HepG2 (cell line): ENCODE data around the gene PIN4. TPM values are rescaled to one million over a fixed set of nuclear protein-coding genes. Genes with fewer than 3 reads are reported as not detected.
"Not testable (repeated sequence)": the region's sequence is repeated elsewhere in the genome, so short reads cannot be mapped to it uniquely, and the experiment has no call there.

ENCODE experiments used
- ATAC-seq: fragments of 200-7000 bp; cut with Tn5 transposase; 3 replicates; pipeline ENCODE4 v1.9.1; 2020; ENCODE audit warnings: mild to moderate bottlenecking, moderate library complexity
- BruUV-seq: library from RNA; stranded (reverse); fragments of 400-500 nt; replicated peaks from 2 replicates; lab custom pipeline; 2021; lab: Mats Ljungman, UMichigan
- CTCF ChIA-PET: fragments of 300-600 bp; formaldehyde crosslinking; extraction: SDS; loops from one replicate; lab custom pipeline; 2021; ENCODE audit warnings: low total read pairs, inconsistent platforms, low intra/inter-chr PET ratio; lab: Yijun Ruan, JAX
- POLR2A ChIA-PET: fragments of 350-600 bp; sonication (Branson Sonifier 250); formaldehyde crosslinking; loops from one replicate; lab custom pipeline; 2020; ENCODE audit warnings: antibody characterized with exemption, inconsistent platforms; lab: Yijun Ruan, JAX
- DNase-seq: peaks from one replicate; pipeline ENCODE4 v3.0.0-alpha.2; 2015; ENCODE audit warnings: low spot score
- FAIRE-seq: peaks from 3 replicates; lab custom pipeline; 2011; peaks lifted over from hg19 to GRCh38; lab: Jason Lieb, UNC
- H2AFZ ChIP-seq: one replicate; pipeline ENCODE4 v1.6.1; 2011; ENCODE audit warnings: low read length, inconsistent platforms
- H3K27ac ChIP-seq: fragments of 300-600 bp; 3 replicates; pipeline ENCODE4 v1.8.0; 2011; ENCODE audit warnings: mixed run types, mild to moderate bottlenecking, mixed read lengths, low read length, inconsistent platforms; ENCODE audit not compliant: insufficient read depth; ENCODE audit errors: extremely low read length
- H3K27me3 ChIP-seq, 2 experiments: fragments of 200-600 bp in 1 of 2; 2 replicates in 1 of 2; 3 replicates in 1 of 2; pipeline versions ENCODE4 v1.6.0 to v1.8.0; 2011; ENCODE audit warnings: low read length in 2 of 2, mild to moderate bottlenecking in 2 of 2, moderate library complexity in 2 of 2, inconsistent platforms in 1 of 2; ENCODE audit not compliant: insufficient read depth in 2 of 2, control insufficient read depth in 1 of 2
- H3K36me3 ChIP-seq, 2 experiments: fragments of 200-600 bp in 1 of 2; replicated peaks in 1 of 2; 2 replicates in 1 of 2; 3 replicates in 1 of 2; pipeline versions ENCODE4 v1.5.1 to v1.8.0; 2011; ENCODE audit warnings: low read length in 2 of 2, inconsistent platforms in 1 of 2; ENCODE audit not compliant: insufficient read depth in 2 of 2, control insufficient read depth in 1 of 2
- H3K4me1 ChIP-seq: 2 replicates; pipeline ENCODE4 v1.5.1; 2012; ENCODE audit warnings: low read length, inconsistent platforms; ENCODE audit not compliant: insufficient read depth
- H3K4me2 ChIP-seq: 2 replicates; pipeline ENCODE4 v1.6.0; 2011; ENCODE audit warnings: low read depth, low read length, inconsistent platforms
- H3K4me3 ChIP-seq, 3 experiments: fragments of 200-600 bp in 1 of 3; sonication (generic), shearing (Covaris generic) in 1 of 3; replicated peaks in 1 of 3; 2 replicates each; pipeline ENCODE4 v1.5.1; 2011 to 2016; ENCODE audit warnings: low read length in 3 of 3, inconsistent platforms in 2 of 3, low read depth in 2 of 3, mild to moderate bottlenecking in 2 of 3, control low read depth in 1 of 3, mixed read lengths in 1 of 3; ENCODE audit not compliant: insufficient read depth in 1 of 3
- H3K79me2 ChIP-seq: one replicate; pipeline ENCODE4 v1.6.1; 2011; ENCODE audit warnings: low read length, inconsistent platforms; ENCODE audit not compliant: insufficient read depth
- H3K9ac ChIP-seq: 2 replicates; pipeline ENCODE4 v1.6.0; 2011; ENCODE audit warnings: mild to moderate bottlenecking, low read depth, low read length, inconsistent platforms; ENCODE audit not compliant: insufficient read depth
- H3K9me3 ChIP-seq: 2 replicates; pipeline ENCODE4 v1.5.1; 2012; ENCODE audit warnings: mild to moderate bottlenecking, low read length
- H4K20me1 ChIP-seq: 2 replicates; pipeline ENCODE4 v1.6.0; 2011; ENCODE audit warnings: inconsistent platforms, mild to moderate bottlenecking, low read length, moderate library complexity; ENCODE audit not compliant: insufficient read depth
- HDAC6 ChIP-seq: fragments of 200-600 bp; sonication (generic); IDR thresholded peaks from 2 replicates; pipeline ENCODE4 v1.7.0; 2017; ENCODE audit warnings: mild to moderate bottlenecking, antibody characterized with exemption, low read length, low read depth
- NFYB ChIP-seq: sonication (generic); formaldehyde crosslinking; IDR thresholded peaks from 2 replicates; pipeline ENCODE4 v1.4.0; 2020; ENCODE audit warnings: missing genetic modification reagents
- POLR2AphosphoS2 ChIP-seq: IDR thresholded peaks from 2 replicates; pipeline ENCODE4 v1.6.1; 2011; ENCODE audit warnings: low read depth, low read length, improper control_type of control experiment
- SAP130 ChIP-seq: IDR thresholded peaks from 2 replicates; pipeline ENCODE4 v1.6.1; 2016; ENCODE audit warnings: low read depth
- TCF7 ChIP-seq: sonication (generic); IDR thresholded peaks from 2 replicates; pipeline ENCODE4 v1.6.1; 2016; ENCODE audit warnings: antibody characterized with exemption, low read depth
- ZNF446 ChIP-seq: sonication (generic); formaldehyde crosslinking; IDR thresholded peaks from 2 replicates; pipeline ENCODE4 v1.5.0; 2020; ENCODE audit warnings: mild to moderate bottlenecking, missing genetic modification reagents
- ZNF460 ChIP-seq: sonication (generic); formaldehyde crosslinking; IDR thresholded peaks from 2 replicates; pipeline ENCODE4 v1.5.1; 2020; ENCODE audit warnings: missing genetic modification reagents, mild to moderate bottlenecking, borderline replicate concordance
- ZNF775 ChIP-seq: sonication (generic); formaldehyde crosslinking; IDR thresholded peaks from 2 replicates; pipeline ENCODE4 v1.4.0; 2020; ENCODE audit warnings: missing genetic modification reagents, mild to moderate bottlenecking, moderate library complexity, borderline replicate concordance
- WGBS: methylation state at CpG from one replicate; pipeline ENCODE4 v1.1.6; 2017; ENCODE audit warnings: low lambda C conversion rate; 5-methylcytosine and 5-hydroxymethylcytosine counted together
- in situ Hi-C: cut with HindIII; loops from 2 replicates; pipeline ENCODE4 v1.10.0; 2017; ENCODE audit warnings: low pct_unique_long_range_greater_than_20kb; ENCODE audit not compliant: extremely low pct_ligation_motif_present
- intact Hi-C: fragments of 100-400 bp; cut with micrococcal nuclease; formaldehyde crosslinking; loops from one replicate; pipeline ENCODE4 v1.10.0; 2022; ENCODE audit not compliant: unreplicated experiment
- polyA plus RNA-seq, 8 experiments: library from polyadenylated mRNA; depleted of rRNA in 3 of 8; stranded (reverse) in 7 of 8; unstranded in 1 of 8; fragments of >200 nt; fragmentation: Illumina TruSeq in 4 of 8; extraction: Trizol in 4 of 8; gene quantifications; 2 replicates each; pipeline versions ENCODE4 v1.2.1 to v1.2.3, GENCODE V29; 2011 to 2016; ENCODE audit warnings: low read depth in 4 of 8, missing spikeins in 1 of 8, mixed read lengths in 1 of 8; ENCODE audit not compliant: insufficient read depth in 1 of 8
- total RNA-seq, 5 experiments: library from RNA; depleted of rRNA; stranded (reverse); fragments of >200 nt; fragmentation: Illumina TruSeq; extraction: Trizol; gene quantifications; 2 replicates each; pipeline ENCODE4 v1.2.3, GENCODE V29; 2016; ENCODE audit warnings: low read depth in 1 of 5
- TF ChIP-seq, protein P1 (sequence below): sonication (generic); formaldehyde crosslinking; conservative IDR thresholded peaks from 2 replicates; pipeline ENCODE4 v1.8.0; 2022; ENCODE audit warnings: mild to moderate bottlenecking, moderate library complexity, missing genetic modification reagents

PIN4 gene
- total and polyA plus RNA-seq, 2 of the 13 experiments (the other 11 are each of a cell fraction or from before 2014, with no cell fraction given), result 12.6 to 29.5 TPM

DNA sequence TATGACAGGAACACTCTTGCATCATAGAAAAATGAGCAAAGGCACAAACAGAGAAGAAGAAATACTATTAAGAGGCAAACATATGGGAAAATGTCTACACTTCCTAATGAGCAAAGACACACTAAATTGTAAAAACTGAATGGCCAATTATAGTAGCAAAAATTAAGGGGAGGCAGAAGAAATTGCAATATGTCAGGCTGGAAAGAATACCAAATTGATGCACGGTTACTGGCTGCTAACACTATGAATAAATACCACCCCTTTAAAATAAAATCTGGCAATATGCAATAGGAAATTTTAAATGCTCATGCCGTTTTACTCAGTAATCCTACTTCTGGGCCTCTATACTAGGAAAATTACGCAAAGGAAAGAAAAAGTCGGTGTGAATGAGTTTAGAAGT, 16.0 kb upstream of the PIN4 start (continued):
- TF ChIP-seq SAP130 (no peak), TCF7 (no peak), POLR2AphosphoS2 (no peak), HDAC6 (no peak), ZNF460 (CRISPR knock-in tag) (no peak), ZNF775 (CRISPR knock-in tag) (no peak), ZNF446 (CRISPR knock-in tag) (no peak)

- Histone ChIP-seq H3K27ac (no peak overlapping the region), H3K4me2 (peak overlapping the region; percentile 47), H2AFZ (no peak overlapping the region), H3K79me2 (no peaks in the 10 kb centered on the region), H3K4me3 (no peak overlapping the region; a peak in 1 of 6 replicates), H3K4me1 (no peaks in the 10 kb centered on the region), H3K9me3 (no peaks in the 10 kb centered on the region), H3K9ac (no peak overlapping the region), H4K20me1 (no peaks in the 10 kb centered on the region), H3K36me3 (no peaks in the 10 kb centered on the region), H3K27me3 (no peaks in the 10 kb centered on the region)
- CTCF ChIA-PET, result no interaction called here
- no TSS peak for BruUV-seq
- in situ Hi-C loops (no loop called here), intact Hi-C loops (no loop called here)
- TF ChIP-seq, protein P1, sequence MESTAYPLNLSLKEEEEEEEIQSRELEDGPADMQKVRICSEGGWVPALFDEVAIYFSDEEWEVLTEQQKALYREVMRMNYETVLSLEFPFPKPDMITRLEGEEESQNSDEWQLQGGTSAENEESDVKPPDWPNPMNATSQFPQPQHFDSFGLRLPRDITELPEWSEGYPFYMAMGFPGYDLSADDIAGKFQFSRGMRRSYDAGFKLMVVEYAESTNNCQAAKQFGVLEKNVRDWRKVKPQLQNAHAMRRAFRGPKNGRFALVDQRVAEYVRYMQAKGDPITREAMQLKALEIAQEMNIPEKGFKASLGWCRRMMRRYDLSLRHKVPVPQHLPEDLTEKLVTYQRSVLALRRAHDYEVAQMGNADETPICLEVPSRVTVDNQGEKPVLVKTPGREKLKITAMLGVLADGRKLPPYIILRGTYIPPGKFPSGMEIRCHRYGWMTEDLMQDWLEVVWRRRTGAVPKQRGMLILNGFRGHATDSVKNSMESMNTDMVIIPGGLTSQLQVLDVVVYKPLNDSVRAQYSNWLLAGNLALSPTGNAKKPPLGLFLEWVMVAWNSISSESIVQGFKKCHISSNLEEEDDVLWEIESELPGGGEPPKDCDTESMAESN (CRISPR knock-in tag), result no peak
- 0 out of 2 replicates have a peak, but pooled peaks have one; percentile 16 for TF ChIP-seq NFYB (CRISPR knock-in tag)
- no peak for DNase-seq
- ATAC-seq, result no peak
- POLR2A ChIA-PET, result no interaction called here
- WGBS, result 24% methylated on average over 5 of the region's 6 CpGs
- FAIRE-seq, result no peak
These were observed 12.4 kb upstream of the PIN4 start for GRCh38 chrX:72169008-72169728.

GRCh38 chrX:72176289-72176688, 5.3 kb upstream of the PIN4 start:
- ATAC-seq, FAIRE-seq, H3K9ac ChIP-seq, BruUV-seq, CTCF ChIA-PET, H3K36me3 ChIP-seq, POLR2A ChIA-PET, H3K27me3 ChIP-seq, H3K9me3 ChIP-seq, in situ Hi-C loops, H2AFZ ChIP-seq, H4K20me1 ChIP-seq, intact Hi-C loops, H3K4me2 ChIP-seq, H3K27ac ChIP-seq, H3K4me3 ChIP-seq, H3K4me1 ChIP-seq, DNase-seq, H3K79me2 ChIP-seq: not testable (repeated sequence)
- WGBS, result 42% methylated on average over 2 of the region's 5 CpGs
